ENCODE measurements around the gene TTC7B. TPM values are rescaled to one million over a fixed set of nuclear protein-coding genes. Genes with fewer than 3 reads are reported as not detected.

TTC7B gene
- total and polyA plus RNA-seq, 2 experiments from 2014 or later, result 7.9 to 28.6 TPM

DNA sequence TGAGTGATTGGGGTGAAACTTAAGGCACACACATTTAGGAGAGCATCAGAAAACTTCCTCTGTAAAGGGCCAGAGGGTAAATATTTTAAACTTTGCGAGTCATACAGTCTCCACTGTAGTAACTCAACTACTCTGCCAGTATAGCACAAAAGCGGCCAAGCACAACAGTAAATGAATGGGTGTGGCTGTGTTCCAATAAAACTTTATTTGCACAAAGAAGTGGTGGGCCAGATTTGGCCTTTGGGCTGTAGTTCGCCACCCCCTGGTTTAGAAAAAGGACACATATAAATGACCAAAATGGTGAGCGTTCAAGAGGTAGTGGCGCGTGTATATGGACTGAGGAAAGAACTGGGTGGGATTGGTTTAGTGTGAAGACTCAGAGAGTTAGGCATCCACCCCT lies 309.5 kb downstream of the TTC7B start:
- H3K4me1 ChIP-seq (ENCODE audit: insufficient read depth), result peaks cover 19% of the 10 kb centered on the region
- no peaks in the 10 kb centered on the region for H4K20me1 ChIP-seq (replicated peaks; ENCODE audit: insufficient read depth)
- H3K36me3 Mint-ChIP-seq (ENCODE audit: low read depth), result no peaks in the 10 kb centered on the region; the same call in 2 of the 3 replicates
- DNase-seq (ENCODE audit: low spot score) (no peak), ATAC-seq (no peak)
- peaks cover 10% of the 10 kb centered on the region for H3K27me3 Mint-ChIP-seq (ENCODE audit: insufficient read depth, low read depth, poor library complexity)
- H3K9me2 ChIP-seq (ENCODE audit: insufficient read depth), result peaks cover 6% of the 10 kb centered on the region; the same call in 1 of the 2 replicates
- no peaks in the 10 kb centered on the region for H3K36me3 ChIP-seq (ENCODE audit: insufficient read depth)
- no peaks in the 10 kb centered on the region for H3K27me3 ChIP-seq (ENCODE audit: insufficient read depth)
- no peaks in the 10 kb centered on the region for H3F3A ChIP-seq (replicated peaks; ENCODE audit: low read depth)
- H3K79me2 ChIP-seq (replicated peaks; ENCODE audit: insufficient read depth), result no peaks in the 10 kb centered on the region
- peaks cover 44% of the 10 kb centered on the region for H3K4me1 Mint-ChIP-seq
- no peak overlapping the region for H3K4me3 ChIP-seq
- no peak overlapping the region for H3K4me3 Mint-ChIP-seq
- TF ChIP-seq STAT1 (IDR thresholded peaks at IDR 0.05; ENCODE audit: unreplicated experiment) (no peak), ZNF114 (CRISPR knock-in tag; IDR thresholded peaks at IDR 0.05) (no peak), EZH2phosphoT487 (IDR thresholded peaks at IDR 0.05; ENCODE audit: unreplicated experiment) (no peak), ZNF331 (CRISPR knock-in tag; IDR thresholded peaks at IDR 0.05; ENCODE audit: low read depth) (no peak), NANOG (IDR thresholded peaks at IDR 0.05; ENCODE audit: borderline replicate concordance) (no peak), JUNB (IDR thresholded peaks at IDR 0.05; ENCODE audit: unreplicated experiment) (no peak), EZH2 (IDR thresholded peaks at IDR 0.05; ENCODE audit: low read depth, unreplicated experiment) (no peak), POLR2AphosphoS5 (IDR thresholded peaks at IDR 0.05; ENCODE audit: low read depth) (no peak), CREB1 (CRISPR knock-in tag; IDR thresholded peaks at IDR 0.05; ENCODE audit: low read depth) (no peak)
- TF ChIP-seq, protein P1, sequence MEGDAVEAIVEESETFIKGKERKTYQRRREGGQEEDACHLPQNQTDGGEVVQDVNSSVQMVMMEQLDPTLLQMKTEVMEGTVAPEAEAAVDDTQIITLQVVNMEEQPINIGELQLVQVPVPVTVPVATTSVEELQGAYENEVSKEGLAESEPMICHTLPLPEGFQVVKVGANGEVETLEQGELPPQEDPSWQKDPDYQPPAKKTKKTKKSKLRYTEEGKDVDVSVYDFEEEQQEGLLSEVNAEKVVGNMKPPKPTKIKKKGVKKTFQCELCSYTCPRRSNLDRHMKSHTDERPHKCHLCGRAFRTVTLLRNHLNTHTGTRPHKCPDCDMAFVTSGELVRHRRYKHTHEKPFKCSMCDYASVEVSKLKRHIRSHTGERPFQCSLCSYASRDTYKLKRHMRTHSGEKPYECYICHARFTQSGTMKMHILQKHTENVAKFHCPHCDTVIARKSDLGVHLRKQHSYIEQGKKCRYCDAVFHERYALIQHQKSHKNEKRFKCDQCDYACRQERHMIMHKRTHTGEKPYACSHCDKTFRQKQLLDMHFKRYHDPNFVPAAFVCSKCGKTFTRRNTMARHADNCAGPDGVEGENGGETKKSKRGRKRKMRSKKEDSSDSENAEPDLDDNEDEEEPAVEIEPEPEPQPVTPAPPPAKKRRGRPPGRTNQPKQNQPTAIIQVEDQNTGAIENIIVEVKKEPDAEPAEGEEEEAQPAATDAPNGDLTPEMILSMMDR (conservative IDR thresholded peaks at IDR 0.05; ENCODE audit: low read depth in 2 of 2), result no peak
- TF ChIP-seq, protein P2, sequence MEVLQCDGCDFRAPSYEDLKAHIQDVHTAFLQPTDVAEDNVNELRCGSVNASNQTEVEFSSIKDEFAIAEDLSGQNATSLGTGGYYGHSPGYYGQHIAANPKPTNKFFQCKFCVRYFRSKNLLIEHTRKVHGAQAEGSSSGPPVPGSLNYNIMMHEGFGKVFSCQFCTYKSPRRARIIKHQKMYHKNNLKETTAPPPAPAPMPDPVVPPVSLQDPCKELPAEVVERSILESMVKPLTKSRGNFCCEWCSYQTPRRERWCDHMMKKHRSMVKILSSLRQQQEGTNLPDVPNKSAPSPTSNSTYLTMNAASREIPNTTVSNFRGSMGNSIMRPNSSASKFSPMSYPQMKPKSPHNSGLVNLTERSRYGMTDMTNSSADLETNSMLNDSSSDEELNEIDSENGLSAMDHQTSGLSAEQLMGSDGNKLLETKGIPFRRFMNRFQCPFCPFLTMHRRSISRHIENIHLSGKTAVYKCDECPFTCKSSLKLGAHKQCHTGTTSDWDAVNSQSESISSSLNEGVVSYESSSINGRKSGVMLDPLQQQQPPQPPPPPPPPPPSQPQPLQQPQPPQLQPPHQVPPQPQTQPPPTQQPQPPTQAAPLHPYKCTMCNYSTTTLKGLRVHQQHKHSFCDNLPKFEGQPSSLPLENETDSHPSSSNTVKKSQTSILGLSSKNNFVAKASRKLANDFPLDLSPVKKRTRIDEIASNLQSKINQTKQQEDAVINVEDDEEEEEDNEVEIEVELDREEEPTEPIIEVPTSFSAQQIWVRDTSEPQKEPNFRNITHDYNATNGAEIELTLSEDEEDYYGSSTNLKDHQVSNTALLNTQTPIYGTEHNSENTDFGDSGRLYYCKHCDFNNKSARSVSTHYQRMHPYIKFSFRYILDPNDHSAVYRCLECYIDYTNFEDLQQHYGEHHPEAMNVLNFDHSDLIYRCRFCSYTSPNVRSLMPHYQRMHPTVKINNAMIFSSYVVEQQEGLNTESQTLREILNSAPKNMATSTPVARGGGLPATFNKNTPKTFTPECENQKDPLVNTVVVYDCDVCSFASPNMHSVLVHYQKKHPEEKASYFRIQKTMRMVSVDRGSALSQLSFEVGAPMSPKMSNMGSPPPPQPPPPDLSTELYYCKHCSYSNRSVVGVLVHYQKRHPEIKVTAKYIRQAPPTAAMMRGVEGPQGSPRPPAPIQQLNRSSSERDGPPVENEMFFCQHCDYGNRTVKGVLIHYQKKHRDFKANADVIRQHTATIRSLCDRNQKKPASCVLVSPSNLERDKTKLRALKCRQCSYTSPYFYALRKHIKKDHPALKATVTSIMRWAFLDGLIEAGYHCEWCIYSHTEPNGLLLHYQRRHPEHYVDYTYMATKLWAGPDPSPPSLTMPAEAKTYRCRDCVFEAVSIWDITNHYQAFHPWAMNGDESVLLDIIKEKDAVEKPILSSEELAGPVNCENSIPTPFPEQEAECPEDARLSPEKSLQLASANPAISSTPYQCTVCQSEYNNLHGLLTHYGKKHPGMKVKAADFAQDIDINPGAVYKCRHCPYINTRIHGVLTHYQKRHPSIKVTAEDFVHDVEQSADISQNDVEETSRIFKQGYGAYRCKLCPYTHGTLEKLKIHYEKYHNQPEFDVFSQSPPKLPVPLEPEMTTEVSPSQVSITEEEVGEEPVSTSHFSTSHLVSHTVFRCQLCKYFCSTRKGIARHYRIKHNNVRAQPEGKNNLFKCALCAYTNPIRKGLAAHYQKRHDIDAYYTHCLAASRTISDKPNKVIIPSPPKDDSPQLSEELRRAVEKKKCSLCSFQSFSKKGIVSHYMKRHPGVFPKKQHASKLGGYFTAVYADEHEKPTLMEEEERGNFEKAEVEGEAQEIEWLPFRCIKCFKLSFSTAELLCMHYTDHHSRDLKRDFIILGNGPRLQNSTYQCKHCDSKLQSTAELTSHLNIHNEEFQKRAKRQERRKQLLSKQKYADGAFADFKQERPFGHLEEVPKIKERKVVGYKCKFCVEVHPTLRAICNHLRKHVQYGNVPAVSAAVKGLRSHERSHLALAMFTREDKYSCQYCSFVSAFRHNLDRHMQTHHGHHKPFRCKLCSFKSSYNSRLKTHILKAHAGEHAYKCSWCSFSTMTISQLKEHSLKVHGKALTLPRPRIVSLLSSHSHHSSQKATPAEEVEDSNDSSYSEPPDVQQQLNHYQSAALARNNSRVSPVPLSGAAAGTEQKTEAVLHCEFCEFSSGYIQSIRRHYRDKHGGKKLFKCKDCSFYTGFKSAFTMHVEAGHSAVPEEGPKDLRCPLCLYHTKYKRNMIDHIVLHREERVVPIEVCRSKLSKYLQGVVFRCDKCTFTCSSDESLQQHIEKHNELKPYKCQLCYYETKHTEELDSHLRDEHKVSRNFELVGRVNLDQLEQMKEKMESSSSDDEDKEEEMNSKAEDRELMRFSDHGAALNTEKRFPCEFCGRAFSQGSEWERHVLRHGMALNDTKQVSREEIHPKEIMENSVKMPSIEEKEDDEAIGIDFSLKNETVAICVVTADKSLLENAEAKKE (CRISPR knock-in tag; IDR thresholded peaks at IDR 0.05), result no peak
- TF ChIP-seq, protein P3, sequence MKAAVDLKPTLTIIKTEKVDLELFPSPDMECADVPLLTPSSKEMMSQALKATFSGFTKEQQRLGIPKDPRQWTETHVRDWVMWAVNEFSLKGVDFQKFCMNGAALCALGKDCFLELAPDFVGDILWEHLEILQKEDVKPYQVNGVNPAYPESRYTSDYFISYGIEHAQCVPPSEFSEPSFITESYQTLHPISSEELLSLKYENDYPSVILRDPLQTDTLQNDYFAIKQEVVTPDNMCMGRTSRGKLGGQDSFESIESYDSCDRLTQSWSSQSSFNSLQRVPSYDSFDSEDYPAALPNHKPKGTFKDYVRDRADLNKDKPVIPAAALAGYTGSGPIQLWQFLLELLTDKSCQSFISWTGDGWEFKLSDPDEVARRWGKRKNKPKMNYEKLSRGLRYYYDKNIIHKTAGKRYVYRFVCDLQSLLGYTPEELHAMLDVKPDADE (IDR thresholded peaks at IDR 0.05), result no peak
- TF ChIP-seq, protein P4, sequence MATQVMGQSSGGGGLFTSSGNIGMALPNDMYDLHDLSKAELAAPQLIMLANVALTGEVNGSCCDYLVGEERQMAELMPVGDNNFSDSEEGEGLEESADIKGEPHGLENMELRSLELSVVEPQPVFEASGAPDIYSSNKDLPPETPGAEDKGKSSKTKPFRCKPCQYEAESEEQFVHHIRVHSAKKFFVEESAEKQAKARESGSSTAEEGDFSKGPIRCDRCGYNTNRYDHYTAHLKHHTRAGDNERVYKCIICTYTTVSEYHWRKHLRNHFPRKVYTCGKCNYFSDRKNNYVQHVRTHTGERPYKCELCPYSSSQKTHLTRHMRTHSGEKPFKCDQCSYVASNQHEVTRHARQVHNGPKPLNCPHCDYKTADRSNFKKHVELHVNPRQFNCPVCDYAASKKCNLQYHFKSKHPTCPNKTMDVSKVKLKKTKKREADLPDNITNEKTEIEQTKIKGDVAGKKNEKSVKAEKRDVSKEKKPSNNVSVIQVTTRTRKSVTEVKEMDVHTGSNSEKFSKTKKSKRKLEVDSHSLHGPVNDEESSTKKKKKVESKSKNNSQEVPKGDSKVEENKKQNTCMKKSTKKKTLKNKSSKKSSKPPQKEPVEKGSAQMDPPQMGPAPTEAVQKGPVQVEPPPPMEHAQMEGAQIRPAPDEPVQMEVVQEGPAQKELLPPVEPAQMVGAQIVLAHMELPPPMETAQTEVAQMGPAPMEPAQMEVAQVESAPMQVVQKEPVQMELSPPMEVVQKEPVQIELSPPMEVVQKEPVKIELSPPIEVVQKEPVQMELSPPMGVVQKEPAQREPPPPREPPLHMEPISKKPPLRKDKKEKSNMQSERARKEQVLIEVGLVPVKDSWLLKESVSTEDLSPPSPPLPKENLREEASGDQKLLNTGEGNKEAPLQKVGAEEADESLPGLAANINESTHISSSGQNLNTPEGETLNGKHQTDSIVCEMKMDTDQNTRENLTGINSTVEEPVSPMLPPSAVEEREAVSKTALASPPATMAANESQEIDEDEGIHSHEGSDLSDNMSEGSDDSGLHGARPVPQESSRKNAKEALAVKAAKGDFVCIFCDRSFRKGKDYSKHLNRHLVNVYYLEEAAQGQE (IDR thresholded peaks at IDR 0.05; ENCODE audit: unreplicated experiment), result no peak
- H3K27ac Mint-ChIP-seq, result no peak overlapping the region
- H2AFZ ChIP-seq, result no peak overlapping the region
- no peak overlapping the region for H3K27ac ChIP-seq (ENCODE audit: low read depth)
- no peaks in the 10 kb centered on the region for H3K9me3 Mint-ChIP-seq
- no peak overlapping the region for H3K4me2 ChIP-seq

All from GM23338 (cell line).